Neural crest cell (in vitro differentiated cells): ENCODE results near the gene FHIT. TPM values are rescaled to one million over a fixed set of nuclear protein-coding genes. Genes with fewer than 3 reads are reported as not detected.

Source experiments
- DNase-seq: peaks from one replicate; pipeline ENCODE4 v3.0.0; 2021; ENCODE audit warnings: low read depth, mixed read lengths, low spot score
- H3K27ac Mint-ChIP-seq: one replicate; pipeline ENCODE4 v1.8.0; 2021; ENCODE audit warnings: mild to moderate bottlenecking, mixed read lengths; ENCODE audit not compliant: unreplicated experiment
- H3K27me3 Mint-ChIP-seq: 2 replicates; pipeline ENCODE4 v1.8.0; 2021; ENCODE audit warnings: low read depth, mild to moderate bottlenecking, mixed read lengths
- H3K36me3 Mint-ChIP-seq: 2 replicates; pipeline ENCODE4 v1.8.0; 2021; ENCODE audit warnings: low read depth, mild to moderate bottlenecking, mixed read lengths
- H3K4me1 Mint-ChIP-seq: 2 replicates; pipeline ENCODE4 v1.8.0; 2021; ENCODE audit warnings: mixed read lengths
- H3K4me3 Mint-ChIP-seq: one replicate; pipeline ENCODE4 v1.8.0; 2021; ENCODE audit warnings: mild to moderate bottlenecking, mixed read lengths
- H3K9me3 Mint-ChIP-seq: 2 replicates; pipeline ENCODE4 v1.8.0; 2021; ENCODE audit warnings: mixed read lengths
- CTCF ChIP-seq: fragments of 200-600 bp; sonication (generic); conservative IDR thresholded peaks from 2 replicates; pipeline ENCODE4 v1.5.0; 2021; ENCODE audit warnings: antibody characterized with exemption, mild to moderate bottlenecking
- total RNA-seq: library from RNA; stranded (reverse); gene quantifications from 2 replicates; pipeline ENCODE4 v1.2.1, GENCODE V29; 2021

FHIT gene
- total RNA-seq, 1 donor from 2014 or later: 5.2 TPM

GRCh38 chr3:60788185-60788584 is 463.1 kb downstream of the FHIT start:
- no peak for DNase-seq
- no peaks in the 10 kb centered on the region for H3K27me3 Mint-ChIP-seq
- no peak overlapping the region for H3K4me3 Mint-ChIP-seq
- no peaks in the 10 kb centered on the region for H3K4me1 Mint-ChIP-seq
- peaks cover under 1% of the 10 kb centered on the region for H3K9me3 Mint-ChIP-seq
- H3K27ac Mint-ChIP-seq: no peak overlapping the region
- TF ChIP-seq CTCF: no peak
- no peaks in the 10 kb centered on the region for H3K36me3 Mint-ChIP-seq

- Mint-ChIP-seq H3K36me3 (peaks cover 6% of the 10 kb centered on the region), H3K4me1 (no peaks in the 10 kb centered on the region), H3K4me3 (no peak overlapping the region), H3K27me3 (no peaks in the 10 kb centered on the region), H3K9me3 (peaks cover 12% of the 10 kb centered on the region), H3K27ac (no peak overlapping the region)
- TF ChIP-seq CTCF: no peak
- DNase-seq: no peak
Observed at GRCh38 chr3:60781935-60782334, 469.3 kb downstream of the FHIT start.

DNA sequence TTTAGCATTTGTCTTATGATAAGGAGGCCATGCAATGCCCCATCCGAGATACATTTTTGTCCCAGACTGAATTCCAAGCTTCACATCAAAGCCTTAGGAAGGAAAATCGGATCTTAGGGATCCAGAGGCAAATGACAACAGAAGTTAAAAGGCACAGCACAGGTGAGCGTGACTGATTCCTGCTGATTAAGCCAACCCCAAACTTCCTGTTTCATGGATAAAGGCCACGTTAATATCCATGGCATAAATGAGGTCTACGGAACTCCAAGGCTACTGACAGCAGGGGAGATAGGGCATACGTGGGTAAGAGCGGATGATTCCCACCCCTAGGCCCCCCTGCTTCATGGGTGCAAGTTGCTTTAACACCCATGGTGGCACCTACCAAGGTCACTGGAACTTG is 471.6 kb downstream of the FHIT start:
- H3K9me3 Mint-ChIP-seq: peaks cover 19% of the 10 kb centered on the region
- H3K4me1 Mint-ChIP-seq: no peaks in the 10 kb centered on the region
- no peaks in the 10 kb centered on the region for H3K27me3 Mint-ChIP-seq
- peaks cover 13% of the 10 kb centered on the region for H3K36me3 Mint-ChIP-seq
- DNase-seq: no peak
- no peak for TF ChIP-seq CTCF
- no peak overlapping the region for H3K4me3 Mint-ChIP-seq
- H3K27ac Mint-ChIP-seq: no peak overlapping the region

GRCh38 chr3:60775985-60776384 is 475.3 kb downstream of the FHIT start:
- Mint-ChIP-seq H3K27me3 (no peaks in the 10 kb centered on the region), H3K9me3 (peaks cover 7% of the 10 kb centered on the region), H3K4me1 (no peaks in the 10 kb centered on the region), H3K36me3 (peaks cover 11% of the 10 kb centered on the region), H3K4me3 (no peak overlapping the region), H3K27ac (no peak overlapping the region)
- DNase-seq: no peak
- no peak for TF ChIP-seq CTCF

- Mint-ChIP-seq H3K4me1 (no peaks in the 10 kb centered on the region), H3K4me3 (no peak overlapping the region), H3K36me3 (peaks cover 8% of the 10 kb centered on the region), H3K27ac (no peak overlapping the region), H3K27me3 (no peaks in the 10 kb centered on the region), H3K9me3 (peaks cover 7% of the 10 kb centered on the region)
- no peak for TF ChIP-seq CTCF
- DNase-seq: no peak
Observed at GRCh38 chr3:60774617-60775016, 476.6 kb downstream of the FHIT start.

DNA sequence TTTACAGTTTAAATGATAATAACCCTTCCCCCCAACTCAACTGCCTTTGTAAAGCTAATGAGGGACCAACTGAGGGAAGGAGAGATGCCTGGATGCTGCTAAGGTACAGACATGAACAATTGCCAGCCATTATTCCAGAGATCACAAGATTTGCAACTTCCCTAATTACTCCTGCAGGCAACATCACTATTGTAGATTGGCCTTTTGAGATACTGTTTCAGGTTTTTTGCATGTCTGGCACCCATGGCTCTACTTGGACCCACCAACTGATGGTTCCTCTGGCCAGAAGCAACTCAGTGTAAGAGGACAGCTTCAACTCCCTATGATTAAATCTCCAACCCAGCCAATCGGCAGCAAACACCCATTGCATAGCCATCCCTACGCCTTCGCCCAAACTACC is 478.7 kb downstream of the FHIT start:
- no peak for TF ChIP-seq CTCF
- no peak for DNase-seq
- H3K27ac Mint-ChIP-seq: no peak overlapping the region
- no peaks in the 10 kb centered on the region for H3K4me1 Mint-ChIP-seq
- H3K27me3 Mint-ChIP-seq: no peaks in the 10 kb centered on the region
- H3K4me3 Mint-ChIP-seq: no peak overlapping the region
- H3K9me3 Mint-ChIP-seq: peaks cover 7% of the 10 kb centered on the region
- peaks cover 8% of the 10 kb centered on the region for H3K36me3 Mint-ChIP-seq
